Pancreas (tissue), 10 donors: ENCODE measurements around the gene NT5C3A. TPM values are rescaled to one million over a fixed set of nuclear protein-coding genes. Genes with fewer than 3 reads are reported as not detected.

Experiments used
- ATAC-seq, 4 donors: fragments of 200-7000 bp; cut with Tn5 transposase; one replicate each; pipeline versions ENCODE4 v1.8.0 to v1.9.1; 2020; ENCODE audit warnings: mild to moderate bottlenecking in 4 of 4, moderate library complexity in 4 of 4
- DNase-seq, 6 donors: peaks; one replicate each; pipeline ENCODE4 v3.0.0-alpha.2; 2020
- FAIRE-seq: peaks from 2 replicates; lab custom pipeline; 2012; peaks lifted over from hg19 to GRCh38; lab: Jason Lieb, UNC
- H3K27ac ChIP-seq, 4 donors: fragments of 200-600 bp; sonication (generic); 1 replicate in 3 of 4; 2 replicates in 1 of 4; pipeline versions ENCODE4 v1.5.0 to v1.8.0; 2020
- H3K27me3 ChIP-seq, 4 donors: fragments of 200-600 bp; one replicate each; pipeline ENCODE4 v1.8.0; 2021
- H3K36me3 ChIP-seq, 3 donors: fragments of 200-600 bp; sonication (generic) in 1 of 3; one replicate each; pipeline versions ENCODE4 v1.5.0 to v1.8.0; 2020 to 2021
- H3K4me1 ChIP-seq, 3 donors: fragments of 200-600 bp; one replicate each; pipeline ENCODE4 v1.8.0; 2021
- H3K4me3 ChIP-seq, 4 donors: fragments of 200-600 bp; sonication (generic) in 2 of 4; one replicate each; pipeline versions ENCODE4 v1.5.0 to v1.8.0; 2020 to 2021
- H3K9me3 ChIP-seq, 4 donors: fragments of 200-600 bp; one replicate each; pipeline ENCODE4 v1.8.0; 2021
- WGBS, 2 donors: extraction: QIAGEN DNeasy Blood & Tissue Kit; methylation state at CpG; one replicate each; pipeline ENCODE4 v1.1.7; 2013; 5-methylcytosine and 5-hydroxymethylcytosine counted together
- intact Hi-C, 3 donors: fragments of 100-400 bp; cut with DNase I; formaldehyde crosslinking; loops; one replicate each; pipeline versions ENCODE4 v1.11.1 to v1.14.2; 2022
- polyA plus RNA-seq, 2 donors: library from polyadenylated mRNA; stranded (reverse); fragments of 200-250 nt; gene quantifications; one replicate each; pipeline ENCODE4 v1.2.3, GENCODE V29; 2013
- total RNA-seq, 6 donors: library from RNA; stranded (reverse); fragmentation: NEBNext Ultra II Directional in 4 of 6; extraction: Animal tissue kit (Norgen Biotek cat#: 25700) in 4 of 6; gene quantifications; one replicate each; pipeline versions ENCODE4 v1.2.1 to v1.2.4, GENCODE V29; 2021 to 2023
- TF ChIP-seq, protein P1 (sequence below), 4 donors: fragments of 200-600 bp; sonication (generic) in 3 of 4; IDR thresholded peaks; one replicate each; pipeline versions ENCODE4 v1.5.0 to v1.8.0; 2021; ENCODE audit warnings: antibody characterized with exemption in 4 of 4
- donor health status: healthy with polysubstance abuse.
- donor health status: DM: no; HTN: no; CAD: no; lungs with moderate emphysema.
- donor health status: DM: no; HTN: no; CAD: no.
- donor health status: control.
- donor health status: control.
- donor health status: Bipolar disorder and iron deficiency.
- donor health status: DM: yes; HTN: yes; CAD: no.
- donor health status: DM: no; HTN: no; CAD: no.
- donor health status: DM: no; HTN: no; CAD: no.
- donor health status: DM: yes; HTN: yes; CAD: no.

NT5C3A gene
- total and polyA plus RNA-seq, 8 donors: 13.8 to 30.3 (median 24.6) TPM

- no peak for DNase-seq
- H3K27me3 ChIP-seq: no peaks in the 10 kb centered on the region
- no peak for ATAC-seq
- TF ChIP-seq, protein P1, sequence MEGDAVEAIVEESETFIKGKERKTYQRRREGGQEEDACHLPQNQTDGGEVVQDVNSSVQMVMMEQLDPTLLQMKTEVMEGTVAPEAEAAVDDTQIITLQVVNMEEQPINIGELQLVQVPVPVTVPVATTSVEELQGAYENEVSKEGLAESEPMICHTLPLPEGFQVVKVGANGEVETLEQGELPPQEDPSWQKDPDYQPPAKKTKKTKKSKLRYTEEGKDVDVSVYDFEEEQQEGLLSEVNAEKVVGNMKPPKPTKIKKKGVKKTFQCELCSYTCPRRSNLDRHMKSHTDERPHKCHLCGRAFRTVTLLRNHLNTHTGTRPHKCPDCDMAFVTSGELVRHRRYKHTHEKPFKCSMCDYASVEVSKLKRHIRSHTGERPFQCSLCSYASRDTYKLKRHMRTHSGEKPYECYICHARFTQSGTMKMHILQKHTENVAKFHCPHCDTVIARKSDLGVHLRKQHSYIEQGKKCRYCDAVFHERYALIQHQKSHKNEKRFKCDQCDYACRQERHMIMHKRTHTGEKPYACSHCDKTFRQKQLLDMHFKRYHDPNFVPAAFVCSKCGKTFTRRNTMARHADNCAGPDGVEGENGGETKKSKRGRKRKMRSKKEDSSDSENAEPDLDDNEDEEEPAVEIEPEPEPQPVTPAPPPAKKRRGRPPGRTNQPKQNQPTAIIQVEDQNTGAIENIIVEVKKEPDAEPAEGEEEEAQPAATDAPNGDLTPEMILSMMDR (IDR thresholded peaks at IDR 0.05): no peak
- no peak for FAIRE-seq
- 97 to 98% methylated on average over 2 of the region's 2 CpGs for WGBS, 2 donors
- H3K36me3 ChIP-seq: no peaks in the 10 kb centered on the region
- H3K4me3 ChIP-seq: no peak overlapping the region
- intact Hi-C loops: no loop called here
- H3K9me3 ChIP-seq: no peaks in the 10 kb centered on the region
- H3K4me1 ChIP-seq: no peaks in the 10 kb centered on the region
- H3K27ac ChIP-seq: no peak overlapping the region
Observed at GRCh38 chr7:33070277-33070676, 7.7 kb upstream of the NT5C3A start.

DNA sequence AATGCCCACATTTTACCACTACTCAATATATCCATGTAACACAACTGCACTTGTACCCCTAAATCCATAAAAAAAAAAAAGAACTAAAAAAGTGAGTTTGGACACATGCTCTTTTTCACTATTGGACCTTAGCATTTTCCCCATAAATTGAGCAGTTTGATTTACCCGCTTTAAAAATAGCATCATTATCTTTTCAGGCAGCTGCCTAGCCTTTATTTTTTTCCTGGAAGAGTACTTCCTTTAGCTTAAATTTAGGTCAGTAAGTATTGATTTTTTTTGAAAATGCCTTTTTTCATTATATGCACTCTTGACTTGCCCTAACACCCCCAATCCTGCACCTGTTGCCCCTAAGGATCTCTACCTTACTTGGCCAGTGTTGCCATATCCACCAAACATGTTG, 5.3 kb upstream of the NT5C3A start:
- Histone ChIP-seq H3K27ac (no peak overlapping the region), H3K4me3 (no peak overlapping the region), H3K36me3 (no peaks in the 10 kb centered on the region), H3K27me3 (no peaks in the 10 kb centered on the region), H3K4me1 (peaks cover 0 to 5% (median 0%) of the 10 kb centered on the region in 3 donors), H3K9me3 (no peaks in the 10 kb centered on the region)
- TF ChIP-seq, protein P1 (IDR thresholded peaks at IDR 0.05): no peak
- FAIRE-seq (no peak), ATAC-seq (no peak), DNase-seq (no peak)
- intact Hi-C loops: loop anchor here in 1 of 3 donors (10.0 kb wide), 1 partner anchor 113 kb away; the partner anchor contains the start of gene FKBP9
- WGBS, 2 donors: 29 to 37% methylated on average over 1 of the region's 1 CpG

- FAIRE-seq (no peak), ATAC-seq (no peak), DNase-seq (no peak)
- peaks cover 0 to 5% (median 0%) of the 10 kb centered on the region in 3 donors for H3K4me1 ChIP-seq
- 96 to 100% methylated on average over 1 of the region's 1 CpG for WGBS, 2 donors
- intact Hi-C loops: loop anchor here in 1 of 3 donors (10.0 kb wide), 1 partner anchor 112 kb away; the partner anchor contains the start of gene FKBP9
- no peaks in the 10 kb centered on the region for H3K36me3 ChIP-seq
- no peak overlapping the region for H3K4me3 ChIP-seq
- H3K9me3 ChIP-seq: no peaks in the 10 kb centered on the region
- TF ChIP-seq, protein P1 (IDR thresholded peaks at IDR 0.05): no peak
- H3K27me3 ChIP-seq: no peaks in the 10 kb centered on the region
- no peak overlapping the region for H3K27ac ChIP-seq
Observed at GRCh38 chr7:33066771-33067170, 4.2 kb upstream of the NT5C3A start.

DNA sequence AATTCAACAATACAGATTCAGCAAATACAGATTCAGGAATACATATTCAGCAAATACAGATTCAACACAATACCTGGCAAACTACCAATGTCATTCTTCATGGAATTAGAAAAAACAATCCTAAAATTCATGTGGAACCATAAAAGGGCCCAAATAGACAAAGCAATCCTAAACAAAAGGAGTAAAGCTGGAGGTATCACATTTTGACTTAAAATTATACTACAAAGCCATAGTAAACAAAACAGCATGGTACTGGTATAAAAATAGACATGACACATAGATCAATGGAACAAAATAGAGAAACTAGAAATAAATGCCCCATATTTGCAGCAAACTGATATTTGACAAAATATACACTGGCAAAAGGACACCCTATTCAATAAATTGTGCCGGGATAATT, 3.4 kb upstream of the NT5C3A start:
- TF ChIP-seq, protein P1 (IDR thresholded peaks at IDR 0.05): no peak
- DNase-seq (no peak), ATAC-seq (no peak), FAIRE-seq (no peak)
- Histone ChIP-seq H3K27me3 (no peaks in the 10 kb centered on the region), H3K27ac (no peak overlapping the region), H3K9me3 (no peaks in the 10 kb centered on the region), H3K4me1 (peaks cover 0 to 10% (median 7%) of the 10 kb centered on the region in 3 donors), H3K4me3 (no peak overlapping the region), H3K36me3 (no peaks in the 10 kb centered on the region)
- intact Hi-C loops: loop anchor here in 1 of 3 donors (10.0 kb wide), 1 partner anchor 111 kb away; the partner anchor contains the start of gene FKBP9
- WGBS, 2 donors: 97 to 99% methylated on average over 1 of the region's 1 CpG

DNA sequence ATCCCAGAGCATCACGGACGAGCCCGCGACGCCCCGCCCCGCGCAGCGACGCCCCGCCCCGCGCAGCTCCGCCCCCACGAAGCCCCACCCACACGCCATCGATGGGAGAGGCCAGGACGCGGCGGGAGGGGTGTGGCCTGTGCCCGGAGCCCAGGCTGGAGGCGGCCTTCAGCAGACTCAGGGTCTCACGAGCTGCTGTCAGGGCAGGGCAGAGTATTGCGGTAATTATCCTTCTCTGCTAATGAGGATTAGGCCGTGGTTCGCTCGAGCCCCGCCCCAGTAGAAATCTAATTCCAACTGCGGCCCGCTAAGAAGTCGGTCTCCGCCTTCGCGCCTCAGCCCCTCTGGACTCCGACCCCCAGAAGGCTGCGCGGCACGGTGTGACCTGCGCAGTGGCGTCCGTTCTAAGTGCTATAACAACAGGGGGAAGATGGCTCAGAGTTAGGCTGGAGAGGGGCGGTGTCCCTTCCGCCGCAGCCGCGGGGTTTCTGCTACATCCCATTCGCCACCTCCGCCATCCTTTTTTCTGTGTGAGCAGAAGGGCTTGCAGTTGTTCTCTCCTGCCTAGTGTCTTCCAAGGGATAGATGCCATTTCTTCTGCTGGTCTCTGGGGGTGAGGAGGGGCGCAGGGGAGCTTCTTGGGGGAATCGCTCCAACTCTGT, 337 bp upstream of the NT5C3A start:
- DNase-seq (peak; percentile 91 to 96 (median 94)), FAIRE-seq (no peak), ATAC-seq (peak; percentile 98 to 100 (median 98))
- Histone ChIP-seq H3K4me3 (peak overlapping the region; percentile 77 to 98 (median 94)), H3K9me3 (no peaks in the 10 kb centered on the region), H3K27ac (peak overlapping the region; percentile 80 to 97 (median 86)), H3K27me3 (no peaks in the 10 kb centered on the region), H3K4me1 (peaks cover 4 to 16% (median 11%) of the 10 kb centered on the region in 3 donors), H3K36me3 (no peaks in the 10 kb centered on the region)
- WGBS, 2 donors: 1% methylated on average over 49 to 50 of the region's 50 CpGs
- intact Hi-C loops: loop anchor here in 1 of 3 donors (10.0 kb wide), 1 partner anchor 108 kb away; the partner anchor contains the start of gene FKBP9
- TF ChIP-seq, protein P1 (IDR thresholded peaks at IDR 0.05): no peak
